WERI-Rb-1 (cell line): Measurements from ENCODE around the gene ITGB5.
A peak's percentile ranks its signal among the peaks of the same experiment; 100 is the strongest.
"Not testable (repeated sequence)": the region's sequence is repeated elsewhere in the genome, so short reads cannot be mapped to it uniquely, and the experiment has no call there.

ENCODE experiments used
- DNase-seq: peaks from one replicate; pipeline ENCODE4 v3.0.0-alpha.2; 2020
- H3K27ac ChIP-seq: fragments of 250-450 bp; sonication (Bioruptor Pico); 2 replicates; pipeline ENCODE4 v1.5.1; 2020; ENCODE audit warnings: mild to moderate bottlenecking, moderate library complexity
- H3K27me3 ChIP-seq: fragments of 250-450 bp; sonication (Bioruptor Pico); 2 replicates; pipeline ENCODE4 v1.5.1; 2021; ENCODE audit warnings: mild to moderate bottlenecking, low read depth, moderate library complexity; ENCODE audit not compliant: insufficient read depth, severe bottlenecking
- H3K36me3 ChIP-seq: fragments of 250-450 bp; sonication (Bioruptor Pico); 2 replicates; pipeline ENCODE4 v1.5.1; 2020; ENCODE audit warnings: mild to moderate bottlenecking, moderate library complexity
- H3K4me3 ChIP-seq: 2 replicates; pipeline ENCODE4 v1.5.1; 2011; ENCODE audit warnings: low read depth, mild to moderate bottlenecking, control low read depth, low read length
- H3K9me3 ChIP-seq: fragments of 250-450 bp; sonication (Bioruptor Pico); 2 replicates; pipeline ENCODE4 v1.5.1; 2021; ENCODE audit warnings: mild to moderate bottlenecking, moderate library complexity; ENCODE audit not compliant: severe bottlenecking
- TF ChIP-seq, protein P1 (sequence below): IDR thresholded peaks from 2 replicates; pipeline ENCODE4 v1.5.1; 2011; ENCODE audit warnings: low read depth, mild to moderate bottlenecking, control low read depth, inconsistent platforms, low read length

Gene ITGB5

GRCh38 chr3:124751501-124751900, 135.7 kb downstream of the ITGB5 start:
- H3K27ac ChIP-seq, result no peak overlapping the region
- no peak overlapping the region for H3K4me3 ChIP-seq
- peaks cover 3% of the 10 kb centered on the region for H3K36me3 ChIP-seq
- DNase-seq, result no peak
- H3K27me3 ChIP-seq, result no peaks in the 10 kb centered on the region
- H3K9me3 ChIP-seq, result no peaks in the 10 kb centered on the region
- TF ChIP-seq, protein P1, sequence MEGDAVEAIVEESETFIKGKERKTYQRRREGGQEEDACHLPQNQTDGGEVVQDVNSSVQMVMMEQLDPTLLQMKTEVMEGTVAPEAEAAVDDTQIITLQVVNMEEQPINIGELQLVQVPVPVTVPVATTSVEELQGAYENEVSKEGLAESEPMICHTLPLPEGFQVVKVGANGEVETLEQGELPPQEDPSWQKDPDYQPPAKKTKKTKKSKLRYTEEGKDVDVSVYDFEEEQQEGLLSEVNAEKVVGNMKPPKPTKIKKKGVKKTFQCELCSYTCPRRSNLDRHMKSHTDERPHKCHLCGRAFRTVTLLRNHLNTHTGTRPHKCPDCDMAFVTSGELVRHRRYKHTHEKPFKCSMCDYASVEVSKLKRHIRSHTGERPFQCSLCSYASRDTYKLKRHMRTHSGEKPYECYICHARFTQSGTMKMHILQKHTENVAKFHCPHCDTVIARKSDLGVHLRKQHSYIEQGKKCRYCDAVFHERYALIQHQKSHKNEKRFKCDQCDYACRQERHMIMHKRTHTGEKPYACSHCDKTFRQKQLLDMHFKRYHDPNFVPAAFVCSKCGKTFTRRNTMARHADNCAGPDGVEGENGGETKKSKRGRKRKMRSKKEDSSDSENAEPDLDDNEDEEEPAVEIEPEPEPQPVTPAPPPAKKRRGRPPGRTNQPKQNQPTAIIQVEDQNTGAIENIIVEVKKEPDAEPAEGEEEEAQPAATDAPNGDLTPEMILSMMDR, result no peak

- H3K27ac ChIP-seq, H3K27me3 ChIP-seq, H3K4me3 ChIP-seq, DNase-seq, H3K9me3 ChIP-seq: not testable (repeated sequence)
- peaks cover 13% of the 10 kb centered on the region for H3K36me3 ChIP-seq
These were observed 137.3 kb downstream of the ITGB5 start for GRCh38 chr3:124749877-124750276.

DNA sequence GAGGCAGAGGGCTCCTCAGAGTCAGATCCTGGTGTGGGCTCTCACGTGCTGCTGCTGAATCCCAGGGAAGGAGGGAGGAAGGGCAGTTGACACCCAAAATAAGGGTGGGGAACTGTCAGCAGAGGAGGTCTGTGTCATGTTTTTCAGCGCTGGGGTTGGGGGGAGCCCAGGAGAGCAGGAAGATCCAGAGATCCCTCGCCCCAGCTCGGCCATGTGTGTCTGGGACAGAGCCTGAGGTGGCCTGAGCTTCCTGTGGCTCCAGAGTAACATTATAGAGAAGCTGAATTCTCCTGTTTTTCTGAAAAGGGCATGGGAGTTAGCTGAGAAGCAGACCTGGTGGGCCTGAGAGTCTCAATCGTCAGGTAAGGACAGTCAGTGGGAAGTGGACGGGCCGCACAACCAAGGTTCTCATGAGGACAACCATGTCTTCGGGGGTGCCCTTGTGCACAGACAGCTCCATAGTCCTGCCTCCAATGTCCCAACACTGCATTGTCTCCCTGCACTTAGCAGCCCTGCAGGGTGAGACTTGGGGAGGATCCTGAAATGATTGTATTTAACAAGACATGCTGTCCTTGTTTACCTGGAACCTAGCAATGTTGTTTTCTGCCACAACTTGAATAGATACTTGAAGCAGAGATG, 138.5 kb downstream of the ITGB5 start:
- H3K4me3 ChIP-seq, result no peak overlapping the region
- TF ChIP-seq, protein P1, result no peak
- DNase-seq, result no peak
- H3K9me3 ChIP-seq, result no peaks in the 10 kb centered on the region
- H3K27me3 ChIP-seq, result no peaks in the 10 kb centered on the region
- H3K27ac ChIP-seq, result peak overlapping the region; percentile 16
- peaks cover 25% of the 10 kb centered on the region for H3K36me3 ChIP-seq

GRCh38 chr3:124747111-124747981, 139.8 kb downstream of the ITGB5 start:
- no peak for DNase-seq
- TF ChIP-seq, protein P1, result peak; percentile 41; the same call in 1 of the 2 replicates
- H3K27ac ChIP-seq, result no peak overlapping the region
- H3K4me3 ChIP-seq, result no peak overlapping the region
- no peaks in the 10 kb centered on the region for H3K9me3 ChIP-seq
- no peaks in the 10 kb centered on the region for H3K27me3 ChIP-seq
- H3K36me3 ChIP-seq, result peaks cover 35% of the 10 kb centered on the region

- TF ChIP-seq, protein P1, result no peak
- Histone ChIP-seq H3K27ac (no peak overlapping the region), H3K9me3 (no peaks in the 10 kb centered on the region), H3K27me3 (no peaks in the 10 kb centered on the region), H3K36me3 (peaks cover 48% of the 10 kb centered on the region), H3K4me3 (no peak overlapping the region)
- DNase-seq, result no peak
These were observed 141.4 kb downstream of the ITGB5 start for GRCh38 chr3:124745756-124746155.

DNA sequence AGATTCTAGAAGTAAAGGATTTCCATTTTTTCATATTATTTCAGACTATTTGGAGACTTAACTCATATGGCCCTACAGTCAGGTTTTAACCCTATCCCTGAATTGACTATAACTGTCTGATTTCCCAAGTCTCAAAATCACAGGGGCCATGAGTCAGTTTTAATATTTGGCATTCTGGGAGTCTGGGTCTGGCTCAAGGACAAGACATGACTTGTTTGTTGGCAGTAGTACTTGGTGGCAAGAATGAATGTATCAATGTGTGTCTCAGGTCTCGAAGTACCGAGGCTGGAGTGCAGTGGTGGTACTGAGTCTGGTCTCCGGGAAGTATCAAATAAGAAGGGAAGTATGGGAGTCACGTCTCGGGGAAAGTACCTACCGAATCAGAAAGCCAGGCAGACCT, 146.1 kb downstream of the ITGB5 start:
- Histone ChIP-seq H3K4me3 (no peak overlapping the region), H3K36me3 (peaks cover 91% of the 10 kb centered on the region), H3K27me3 (no peaks in the 10 kb centered on the region), H3K27ac (no peak overlapping the region), H3K9me3 (no peaks in the 10 kb centered on the region)
- TF ChIP-seq, protein P1, result no peak
- no peak for DNase-seq
